Stimulated activated CD4-positive, alpha-beta T cell treated with anti-CD3 and anti-CD28 coated beads, Interleukin-12 subunit alpha, Interleukin-12 subunit beta, amount 100 ng/mL, for 24 hours (primary cell): Measurements from ENCODE around the gene SLC26A3.

Source experiments
- DNase-seq, 2 experiments: peaks; one replicate each; pipeline ENCODE4 v3.0.0-alpha.2; 2020; ENCODE audit warnings: low read depth in 2 of 2

The SLC26A3 gene

GRCh38 chr7:107751113-107751512, 51.9 kb downstream of the SLC26A3 start:
- no peak for DNase-seq

GRCh38 chr7:107746006-107746405, 57.0 kb downstream of the SLC26A3 start:
- no peak for DNase-seq

DNA sequence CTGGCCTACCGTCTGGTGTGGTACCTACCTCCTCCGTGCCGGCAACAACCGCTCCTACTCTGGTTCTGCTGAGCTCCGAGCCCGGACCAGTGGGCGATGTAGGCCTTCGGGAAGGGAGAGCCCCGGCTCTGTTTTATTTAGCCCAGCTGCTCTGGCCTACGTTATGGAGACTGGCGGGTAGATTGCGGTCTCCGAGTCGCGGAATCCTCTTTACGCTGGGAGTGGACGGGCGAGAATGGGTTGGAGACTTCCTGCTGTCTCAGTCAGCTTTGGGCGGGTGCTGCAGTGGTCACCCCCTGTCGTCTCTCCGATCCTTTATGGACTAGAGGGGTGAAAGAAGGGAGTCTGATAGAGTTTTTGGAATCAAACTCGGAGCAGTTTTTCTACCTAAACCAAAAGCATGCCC, 58.7 kb downstream of the SLC26A3 start:
- DNase-seq = no peak

DNA sequence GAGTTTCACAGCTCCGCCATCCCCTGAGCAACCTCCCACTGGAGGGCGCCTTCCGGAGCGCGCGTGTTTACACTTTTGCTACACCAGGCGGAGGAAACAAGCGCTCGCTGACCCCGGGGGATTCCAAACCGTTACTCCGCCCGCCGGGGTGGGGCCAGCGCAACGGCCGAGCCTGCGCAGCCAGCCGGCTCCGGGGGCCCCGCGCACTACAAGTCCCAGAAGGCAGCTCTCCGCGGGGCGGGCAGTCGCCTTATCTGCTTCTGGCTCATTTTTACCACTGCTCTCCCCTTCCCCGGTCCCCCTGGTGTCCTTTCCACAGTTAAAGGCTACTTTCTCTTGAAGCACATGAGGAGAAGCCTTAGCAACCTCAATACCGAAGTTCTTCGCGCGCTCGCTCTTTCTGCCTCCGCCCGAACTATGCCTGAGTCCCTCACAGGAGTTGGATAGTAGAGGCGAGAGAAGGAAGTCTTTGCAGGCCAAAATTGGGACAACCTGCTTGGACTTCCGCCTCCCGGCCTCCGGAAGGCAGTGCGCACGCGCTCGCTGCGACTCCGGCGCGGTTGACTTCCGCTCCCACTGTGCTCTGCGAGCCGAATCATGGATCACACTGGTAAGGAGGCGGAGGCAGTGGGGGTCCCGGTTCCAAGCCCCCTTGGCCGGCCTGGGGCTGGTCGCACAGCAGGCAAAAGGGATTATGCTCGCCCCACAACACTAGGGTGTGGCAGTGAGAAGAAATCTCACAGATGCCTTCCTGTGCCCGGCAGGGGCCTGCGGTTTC, 59.3 kb downstream of the SLC26A3 start, which contains the start of gene CBLL1:
Gene CBLL1 (plus strand): TSS at position 576 of the 778 bp plus-strand sequence. CDS start 22 bp downstream, at position 598.
- DNase-seq = peak; percentile 96 to 97

DNA sequence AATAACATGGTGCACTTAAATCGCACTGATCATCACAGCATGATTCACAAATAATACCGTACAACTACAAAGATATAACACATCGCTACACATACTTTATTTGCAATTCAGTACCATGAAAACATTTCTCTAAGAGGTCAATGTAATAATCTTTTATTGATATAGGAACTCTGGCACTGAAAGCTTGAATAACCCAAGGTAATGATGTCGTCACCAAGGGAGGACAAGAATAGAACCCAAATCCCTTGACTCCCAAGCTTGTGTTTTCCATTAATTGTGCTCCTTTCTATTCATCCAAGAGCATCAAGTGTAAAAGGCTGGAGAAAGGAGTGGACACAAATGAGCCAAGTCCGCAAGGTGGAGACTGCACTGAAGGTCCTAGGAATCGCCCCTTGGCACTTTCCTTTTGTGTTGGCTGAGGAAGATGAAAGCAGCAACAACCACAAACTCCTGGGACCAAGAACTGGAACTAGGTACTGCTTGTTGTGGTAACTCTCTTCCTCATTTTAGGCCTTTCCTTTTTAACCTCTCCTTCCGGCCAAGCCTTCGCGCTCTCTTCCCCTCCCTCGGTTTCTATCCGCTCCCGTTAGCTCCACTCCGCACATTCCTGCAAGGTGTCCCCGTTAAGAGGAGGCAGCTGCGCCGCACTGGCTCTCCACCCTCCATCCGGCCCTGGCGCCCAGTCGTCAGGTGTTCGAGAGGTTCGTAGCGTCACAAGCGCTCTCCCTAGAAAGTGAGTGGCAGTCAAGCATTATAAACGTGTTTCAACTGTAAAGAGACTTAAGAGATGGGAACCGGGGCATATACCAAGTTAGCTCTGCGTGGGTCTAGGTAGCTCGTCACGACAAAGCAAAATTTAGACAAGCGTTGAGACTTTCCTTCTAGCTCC, 60.1 kb downstream of the SLC26A3 start:
- DNase-seq = peak in 1 of 2 experiments; percentile 52

GRCh38 chr7:107728276-107728675, 74.7 kb downstream of the SLC26A3 start:
- DNase-seq = no peak

GRCh38 chr7:107726356-107727130, 76.5 kb downstream of the SLC26A3 start:
- no peak for DNase-seq

DNA sequence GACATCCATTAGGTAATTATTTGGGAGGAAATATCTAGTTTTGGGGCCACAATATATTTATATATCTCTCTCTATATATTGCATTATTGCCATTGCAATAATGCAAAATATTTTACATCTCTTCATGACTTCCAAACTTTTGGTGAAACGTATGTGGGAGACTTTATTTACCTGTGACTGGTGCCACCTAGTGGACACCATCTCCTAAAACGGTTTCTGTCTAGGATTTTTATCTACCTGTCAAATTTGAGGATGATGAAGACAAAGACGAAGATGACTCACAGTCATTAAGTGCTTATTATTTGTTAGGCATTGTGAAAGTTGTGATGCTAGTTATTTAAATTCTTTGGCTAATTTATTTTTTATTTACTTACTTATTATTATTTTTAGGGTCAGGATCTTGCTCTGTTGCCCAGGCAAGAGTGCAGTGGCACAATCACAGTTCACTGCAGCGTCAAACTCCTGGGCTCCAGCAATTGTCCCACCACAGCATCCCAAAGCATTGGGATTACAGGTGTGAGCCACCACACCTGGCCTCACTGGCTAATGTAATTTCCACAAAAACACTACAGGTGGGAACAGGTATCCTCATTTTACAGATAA, 77.8 kb downstream of the SLC26A3 start:
- peak; percentile 12 to 17 for DNase-seq

DNA sequence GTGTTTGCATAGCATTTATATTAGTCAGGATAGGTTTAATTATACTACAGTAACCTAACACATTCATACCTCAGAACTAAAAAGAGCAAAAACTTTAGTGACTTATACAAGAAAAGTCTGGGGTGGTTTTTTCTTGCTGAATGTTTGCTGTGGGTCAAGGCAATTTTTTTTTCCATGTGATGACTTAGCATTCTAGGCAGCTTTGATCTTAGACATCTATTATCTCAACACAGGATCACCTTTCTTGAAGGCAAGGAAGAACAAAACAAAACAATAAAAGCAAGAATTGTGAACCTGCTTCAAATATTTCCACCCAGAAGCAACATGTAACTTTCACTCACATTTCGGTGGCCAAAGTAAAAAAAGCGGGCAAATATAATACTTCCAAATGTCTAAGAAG, 79.8 kb downstream of the SLC26A3 start:
- no peak for DNase-seq

GRCh38 chr7:107721286-107721685, 81.7 kb downstream of the SLC26A3 start:
- no peak for DNase-seq

DNA sequence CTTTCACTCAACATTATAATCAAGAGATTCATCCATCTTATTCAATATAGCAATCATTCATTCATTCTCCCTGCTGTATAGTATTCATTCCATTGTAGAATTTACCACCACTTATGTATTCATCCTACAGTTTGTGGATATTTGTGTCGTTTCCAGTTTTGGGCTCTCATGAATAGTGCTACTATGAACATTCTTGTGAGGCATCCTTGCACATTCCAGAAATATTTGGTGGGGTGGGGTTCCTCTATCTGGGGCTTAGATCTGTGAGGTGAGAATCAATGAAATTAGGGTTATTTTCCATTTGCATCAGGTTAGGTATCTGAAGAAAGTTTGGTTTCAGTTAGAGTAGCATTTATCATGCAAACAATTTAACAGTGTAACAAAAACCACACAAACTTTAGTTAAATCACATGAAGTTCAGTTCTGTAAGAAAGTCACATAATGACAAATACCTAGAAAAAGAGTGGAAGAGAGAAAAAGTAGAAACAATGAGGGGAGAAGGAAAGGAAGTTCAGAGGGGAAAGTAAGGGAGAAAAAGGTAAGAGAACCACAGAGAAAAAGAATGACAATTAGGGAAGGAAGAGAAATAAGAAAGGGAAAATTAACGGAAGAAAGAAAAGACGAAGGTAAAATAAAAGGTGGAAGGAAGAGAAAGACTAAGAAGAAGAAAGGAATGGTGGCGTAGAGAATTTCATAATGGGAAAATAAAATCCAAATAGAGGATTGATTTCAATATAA, 84.4 kb downstream of the SLC26A3 start:
- no peak for DNase-seq

DNA sequence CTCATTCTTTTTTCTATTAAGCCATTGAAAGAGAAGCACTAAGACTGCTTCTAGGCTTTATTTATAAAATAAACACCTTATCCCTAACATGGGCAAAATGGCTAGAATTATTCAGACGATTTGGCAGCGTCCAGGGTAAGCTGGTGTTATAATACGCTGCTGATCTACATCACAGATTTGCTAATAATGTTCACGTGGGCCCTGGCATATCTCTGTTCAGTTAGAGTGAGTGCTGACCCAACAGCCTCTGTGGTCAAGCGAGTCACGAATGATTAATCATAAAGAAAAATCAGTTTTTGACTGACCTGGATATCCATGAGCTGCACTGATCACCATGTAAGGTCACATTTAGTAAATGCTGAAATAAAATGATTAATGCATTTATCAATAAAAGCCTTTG, 87.5 kb downstream of the SLC26A3 start:
- DNase-seq = no peak
